Measurements from ENCODE around the gene APBA2. TPM values are rescaled to one million over a fixed set of nuclear protein-coding genes. Genes with fewer than 3 reads are reported as not detected.

APBA2 gene
- total and polyA plus RNA-seq, 10 of the 15 experiments (the other 5 are each of a cell fraction or from before 2014, with no cell fraction given): 0.06 to 0.26 (median 0.07) TPM; not detected in 7

GRCh38 chr15:29123171-29123570, 237.4 kb downstream of the APBA2 start:
- no peak overlapping the region for H3K4me3 ChIP-seq
- ATAC-seq (no peak), DNase-seq (ENCODE audit: low read depth, low spot score) (no peak), FAIRE-seq (no peak)
- no peaks in the 10 kb centered on the region for H3K9me3 ChIP-seq (replicated peaks; ENCODE audit: control insufficient read depth, insufficient read depth, low read length)
- no peaks in the 10 kb centered on the region for H3K36me3 ChIP-seq (ENCODE audit: control insufficient read depth in 2 of 2, insufficient read depth in 2 of 2, low read length in 1 of 2)
- H3K4me1 ChIP-seq (ENCODE audit: control insufficient read depth, insufficient read depth, low read length): no peaks in the 10 kb centered on the region
- H3K79me2 ChIP-seq (ENCODE audit: control insufficient read depth, insufficient read depth, low read length): no peaks in the 10 kb centered on the region
- POLR2A ChIA-PET: no interaction called here
- CTCF ChIA-PET: no interaction called here
- H2AFZ ChIP-seq (ENCODE audit: control insufficient read depth, low read depth, low read length): no peak overlapping the region
- WGBS (ENCODE audit: insufficient coverage, insufficient replicate concordance, low lambda C conversion rate, missing lambda C conversion rate): 51% methylated on average over 18 of the region's 18 CpGs
- SMC1A ChIA-PET (ENCODE audit: uncharacterized antibody, unreplicated experiment): no interaction called here
- H4K20me1 ChIP-seq (ENCODE audit: control insufficient read depth, insufficient read depth): no peaks in the 10 kb centered on the region
- TF ChIP-seq PAX5 (IDR thresholded peaks at IDR 0.05; ENCODE audit: borderline replicate concordance, low read depth, low read length): no peak
- no peak for TF ChIP-seq ZNF217 (IDR thresholded peaks at IDR 0.05)
- no peak for TF ChIP-seq HCFC1 (IDR thresholded peaks at IDR 0.05; ENCODE audit: low read length)
- TF ChIP-seq NR2C2 (IDR thresholded peaks at IDR 0.05; ENCODE audit: borderline replicate concordance, control insufficient read depth, insufficient read length, low read depth): no peak
- TF ChIP-seq KAT2A (conservative IDR thresholded peaks at IDR 0.05; ENCODE audit: control insufficient read depth, low read depth, low read length): no peak
- TF ChIP-seq ZNF592 (IDR thresholded peaks at IDR 0.05): no peak
- no peak for TF ChIP-seq BHLHE40 (IDR thresholded peaks at IDR 0.05; ENCODE audit: borderline replicate concordance in 1 of 2, low read depth in 2 of 2, low read length in 1 of 2)
- no peak for TF ChIP-seq HDAC6 (IDR thresholded peaks at IDR 0.05; ENCODE audit: unreplicated experiment)
- TF ChIP-seq EED (IDR thresholded peaks at IDR 0.05; ENCODE audit: low read depth): no peak
- no peak for TF ChIP-seq HDGF (IDR thresholded peaks at IDR 0.05)
- H3K27ac ChIP-seq (ENCODE audit: control insufficient read depth, insufficient read depth): no peak overlapping the region
- in situ Hi-C loops (cut with MboI): loop anchor here (25.0 kb wide), 1 partner anchor 939 kb away; no protein-coding TSS in a partner anchor
- RAD21 ChIA-PET (ENCODE audit: unreplicated experiment): no interaction called here
- no TSS peak for BruUV-seq (replicated peaks)
- no peaks in the 10 kb centered on the region for H3K27me3 ChIP-seq (replicated peaks in 1 of 2; ENCODE audit: control insufficient read depth in 2 of 2, insufficient read depth in 2 of 2, low read length in 1 of 2)
- no peak overlapping the region for H3K4me2 ChIP-seq (ENCODE audit: control insufficient read depth, insufficient read depth)
- no peak overlapping the region for H3K9ac ChIP-seq (ENCODE audit: control insufficient read depth, insufficient read depth, low read length)
- intact Hi-C loops (cut with micrococcal nuclease; ENCODE audit: unreplicated experiment): no loop called here
